KBM-7 (cell line): ENCODE measurements around the gene MS4A7.

Experiments
- DNase-seq: peaks from one replicate; pipeline ENCODE4 v3.0.0-alpha.2; 2015
- in situ Hi-C: fragments of 300-500 bp; cut with MboI; formaldehyde crosslinking; loops from 2 replicates; pipeline ENCODE4 v1.14.3; 2020; ENCODE audit warnings: low sequenced_read_pairs, low pct_unique_long_range_greater_than_20kb, mixed read lengths

Gene MS4A7

DNA sequence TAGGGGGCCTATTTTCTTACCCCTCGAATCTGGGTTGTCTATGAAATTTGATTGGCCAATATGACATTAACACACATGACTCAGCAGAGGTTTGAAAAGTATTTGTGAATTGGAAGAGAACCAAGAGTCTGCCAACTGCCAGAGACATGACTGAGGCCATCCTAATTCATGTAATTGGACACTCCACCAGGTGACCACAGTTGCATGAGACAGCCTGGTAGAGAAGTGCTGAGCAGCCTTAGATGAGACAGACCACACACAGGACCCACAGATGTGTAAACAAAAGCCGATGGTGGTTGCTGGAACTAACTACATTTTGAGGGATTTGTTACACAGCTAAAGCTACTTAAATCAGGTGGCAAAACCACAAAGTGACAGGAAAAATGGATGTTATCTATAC, 50.2 kb downstream of the MS4A7 start:
- DNase-seq = peak; percentile 74
- in situ Hi-C loops = no loop called here

DNA sequence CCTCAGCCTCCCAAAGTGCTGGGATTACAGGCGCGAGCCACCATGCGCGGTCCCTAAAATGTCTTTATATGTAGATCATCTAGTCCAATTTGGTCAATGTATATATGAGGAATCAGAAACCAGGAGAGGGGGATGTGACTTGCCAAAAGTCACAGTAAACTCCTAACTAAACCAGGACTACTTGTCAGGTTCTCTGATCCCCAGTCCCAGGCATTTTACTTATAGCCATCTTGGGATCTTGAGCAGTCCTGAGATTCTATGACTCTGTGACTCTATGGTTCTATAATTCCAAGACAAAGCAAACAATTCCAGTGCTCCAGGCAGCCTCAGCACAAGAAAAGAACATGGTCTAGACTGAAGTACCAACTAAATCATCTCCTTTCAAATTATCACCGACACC, 50.9 kb downstream of the MS4A7 start, which contains the start of gene MS4A5:
MS4A5 (plus strand) TSS at position 301 of the 400 bp plus-strand sequence. CDS start 103 bp downstream, outside the sequence.
- DNase-seq = no peak
- in situ Hi-C loops = no loop called here

- DNase-seq = no peak
- in situ Hi-C loops = no loop called here
Measured at GRCh38 chr11:60431251-60431650, 52.9 kb downstream of the MS4A7 start.

GRCh38 chr11:60433401-60433800, 55.1 kb downstream of the MS4A7 start:
- in situ Hi-C loops = no loop called here
- no peak for DNase-seq
